ENCODE data around the gene COPRS.

Gene COPRS

DNA sequence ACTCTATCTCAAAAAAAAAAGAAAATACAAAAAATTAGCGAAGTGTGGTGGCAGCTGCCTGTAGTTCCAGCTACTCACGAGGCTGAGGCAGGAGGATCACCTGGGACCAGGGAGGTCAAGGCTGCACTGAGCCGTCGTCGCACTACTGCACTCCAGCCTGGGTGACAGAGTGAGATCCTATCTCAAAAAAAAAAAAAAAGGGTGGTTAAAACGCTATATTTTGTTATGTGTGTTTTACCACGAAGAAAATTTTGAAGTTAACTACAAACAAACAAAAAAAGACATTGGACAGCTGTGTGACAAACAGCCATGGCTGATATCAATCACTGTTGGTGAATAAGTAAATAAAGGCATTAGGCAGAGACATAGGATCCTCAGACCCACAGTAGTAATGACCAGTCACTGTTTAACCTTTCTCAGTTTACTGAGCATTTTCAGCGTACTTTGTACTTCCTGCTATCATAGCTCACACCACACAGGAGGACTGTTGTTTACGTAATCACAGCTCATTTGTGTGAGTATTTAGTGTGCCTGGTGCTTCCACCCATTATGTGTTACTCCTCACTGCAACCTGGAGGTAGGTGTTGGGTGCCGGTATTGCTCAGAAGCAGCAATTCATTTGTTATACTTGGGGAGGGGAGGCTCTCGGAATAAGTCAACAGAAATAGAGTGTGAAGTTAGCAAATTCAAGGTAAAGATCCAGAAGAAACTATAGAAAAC, 55.4 kb downstream of the COPRS start:
- Histone ChIP-seq H3K4me1 (no peaks in the 10 kb centered on the region), H3K36me3 (no peaks in the 10 kb centered on the region), H3K9me3 (no peaks in the 10 kb centered on the region), H3K27me3 (no peaks in the 10 kb centered on the region), H3K27ac (no peak overlapping the region), H3K4me3 (no peak overlapping the region)
- no peak for DNase-seq
- TF ChIP-seq, protein P1, sequence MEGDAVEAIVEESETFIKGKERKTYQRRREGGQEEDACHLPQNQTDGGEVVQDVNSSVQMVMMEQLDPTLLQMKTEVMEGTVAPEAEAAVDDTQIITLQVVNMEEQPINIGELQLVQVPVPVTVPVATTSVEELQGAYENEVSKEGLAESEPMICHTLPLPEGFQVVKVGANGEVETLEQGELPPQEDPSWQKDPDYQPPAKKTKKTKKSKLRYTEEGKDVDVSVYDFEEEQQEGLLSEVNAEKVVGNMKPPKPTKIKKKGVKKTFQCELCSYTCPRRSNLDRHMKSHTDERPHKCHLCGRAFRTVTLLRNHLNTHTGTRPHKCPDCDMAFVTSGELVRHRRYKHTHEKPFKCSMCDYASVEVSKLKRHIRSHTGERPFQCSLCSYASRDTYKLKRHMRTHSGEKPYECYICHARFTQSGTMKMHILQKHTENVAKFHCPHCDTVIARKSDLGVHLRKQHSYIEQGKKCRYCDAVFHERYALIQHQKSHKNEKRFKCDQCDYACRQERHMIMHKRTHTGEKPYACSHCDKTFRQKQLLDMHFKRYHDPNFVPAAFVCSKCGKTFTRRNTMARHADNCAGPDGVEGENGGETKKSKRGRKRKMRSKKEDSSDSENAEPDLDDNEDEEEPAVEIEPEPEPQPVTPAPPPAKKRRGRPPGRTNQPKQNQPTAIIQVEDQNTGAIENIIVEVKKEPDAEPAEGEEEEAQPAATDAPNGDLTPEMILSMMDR (IDR thresholded peaks at IDR 0.05) = no peak
- intact Hi-C loops (cut with DNase I; ENCODE audit: low total_unique reads) = no loop called here

DNA sequence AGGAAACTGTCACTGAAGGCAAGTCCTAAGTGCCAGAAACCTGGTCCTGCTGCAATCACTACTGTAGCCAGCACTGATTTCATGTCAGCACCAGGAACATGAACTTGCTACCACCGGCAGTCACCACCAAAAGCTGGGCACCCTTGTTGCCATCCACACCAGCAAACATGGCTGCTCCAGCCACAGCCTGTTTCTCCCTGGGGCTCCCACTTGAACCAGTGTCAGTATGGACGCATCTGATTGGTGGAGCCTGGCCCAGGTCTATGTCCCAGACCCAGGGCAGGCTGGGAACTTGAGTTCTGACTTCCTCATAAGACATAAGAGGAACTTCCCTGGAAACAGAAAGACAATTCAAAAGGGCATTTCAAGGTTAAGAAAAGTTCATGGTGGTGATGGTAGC, 56.5 kb downstream of the COPRS start:
- no peak for DNase-seq
- no peaks in the 10 kb centered on the region for H3K27me3 ChIP-seq
- H3K4me1 ChIP-seq = no peaks in the 10 kb centered on the region
- no peaks in the 10 kb centered on the region for H3K9me3 ChIP-seq
- TF ChIP-seq, protein P1 (IDR thresholded peaks at IDR 0.05) = no peak
- intact Hi-C loops (cut with DNase I; ENCODE audit: low total_unique reads) = no loop called here
- H3K36me3 ChIP-seq = no peaks in the 10 kb centered on the region
- no peak overlapping the region for H3K4me3 ChIP-seq
- H3K27ac ChIP-seq = no peak overlapping the region
